HG03280 (cell line): ENCODE data around the gene PRKG1.
"Not testable (repeated sequence)": the region's sequence is repeated elsewhere in the genome, so short reads cannot be mapped to it uniquely, and the experiment has no call there.

Source experiments
- ATAC-seq: cut with Tn5 transposase; IDR thresholded peaks from one replicate; pipeline ENCODE4 v1.9.1; 2021; ENCODE audit warnings: mild to moderate bottlenecking, moderate library complexity; ENCODE audit not compliant: unreplicated experiment

Gene PRKG1

DNA sequence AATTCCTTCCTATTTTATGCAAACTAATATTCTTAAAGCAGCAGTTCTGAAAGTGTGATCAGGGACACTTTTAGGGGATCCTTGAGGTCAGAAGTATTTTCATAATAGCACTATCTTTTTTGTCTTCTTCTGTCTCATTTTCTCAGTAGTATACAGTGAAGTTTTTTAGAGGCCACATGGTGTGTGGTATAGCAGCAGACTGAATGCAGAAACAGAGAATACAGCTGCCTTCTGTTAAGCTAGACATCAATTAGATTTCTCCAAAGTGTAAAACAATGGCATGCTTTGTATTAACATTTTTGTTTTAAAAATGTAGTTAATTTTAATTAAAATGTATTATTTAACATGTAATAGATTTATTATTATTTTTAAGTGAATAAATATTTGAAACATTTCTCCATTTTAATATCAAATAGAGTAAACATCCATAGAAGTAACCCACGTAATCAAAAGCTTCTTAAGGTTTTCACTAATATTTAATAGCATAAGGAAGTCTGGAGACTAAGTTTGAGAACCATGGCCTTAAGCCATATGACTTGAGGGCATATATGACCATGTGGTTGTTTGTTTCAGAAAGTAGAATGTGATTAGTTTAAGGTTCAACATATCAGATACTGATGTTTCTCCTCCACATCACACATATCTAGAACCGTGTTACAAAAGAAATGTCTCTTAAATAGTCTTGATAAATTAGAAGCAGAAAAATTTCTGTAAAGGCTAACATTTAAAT, 94.0 kb downstream of the PRKG1 start:
- ATAC-seq = no peak

DNA sequence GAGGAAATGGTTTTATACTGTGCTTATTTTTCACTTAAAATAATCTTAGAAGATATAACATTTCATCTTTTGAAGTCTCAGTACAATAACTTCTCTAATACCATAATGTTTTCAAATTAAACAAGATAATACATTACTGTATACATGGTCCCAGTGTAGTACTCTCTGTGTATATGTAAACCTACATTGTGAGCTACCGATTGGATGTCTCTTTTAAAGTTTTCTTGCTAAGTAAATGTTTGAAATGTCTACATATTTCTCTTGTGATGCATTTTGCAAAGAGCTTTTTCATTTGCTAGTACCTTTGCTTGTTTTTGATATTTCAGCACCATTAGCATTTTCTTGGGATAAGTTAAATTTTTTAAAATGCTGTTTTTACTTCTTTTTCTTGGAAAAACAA, 94.8 kb downstream of the PRKG1 start:
- ATAC-seq = no peak

DNA sequence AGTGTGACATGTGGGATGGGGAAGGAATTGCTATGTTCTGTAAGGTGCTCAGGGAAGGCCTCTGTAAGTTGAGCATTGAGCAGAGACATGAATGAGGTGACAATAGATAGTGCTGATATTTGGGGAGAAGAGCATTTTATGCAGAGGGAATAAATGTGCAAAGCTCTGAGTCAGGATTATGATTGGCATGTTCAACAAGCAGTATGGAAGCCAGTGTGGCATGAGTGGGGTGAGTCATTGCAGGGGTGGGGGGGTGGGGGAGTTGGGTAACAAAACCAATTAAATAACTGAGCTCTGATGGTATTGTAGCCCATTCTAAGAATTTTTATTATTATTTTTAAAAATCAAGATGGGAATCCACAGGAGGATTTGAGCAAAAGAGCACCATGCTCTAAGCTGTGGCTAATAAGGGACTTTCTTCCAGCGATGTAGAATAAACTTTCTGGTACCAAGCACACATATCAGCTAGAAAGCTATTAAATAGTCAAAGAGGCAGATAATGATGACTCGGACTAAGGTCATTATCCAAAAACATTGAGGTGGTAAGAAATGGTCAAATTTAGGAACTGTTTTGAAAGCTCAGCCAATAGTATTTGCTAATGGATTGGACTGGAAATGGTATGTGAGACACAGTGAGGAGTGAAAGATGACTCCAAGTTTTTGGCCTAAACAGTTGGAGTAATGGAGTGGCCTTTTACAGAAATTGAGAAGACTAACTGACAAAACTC, 96.4 kb downstream of the PRKG1 start:
- no peak for ATAC-seq

DNA sequence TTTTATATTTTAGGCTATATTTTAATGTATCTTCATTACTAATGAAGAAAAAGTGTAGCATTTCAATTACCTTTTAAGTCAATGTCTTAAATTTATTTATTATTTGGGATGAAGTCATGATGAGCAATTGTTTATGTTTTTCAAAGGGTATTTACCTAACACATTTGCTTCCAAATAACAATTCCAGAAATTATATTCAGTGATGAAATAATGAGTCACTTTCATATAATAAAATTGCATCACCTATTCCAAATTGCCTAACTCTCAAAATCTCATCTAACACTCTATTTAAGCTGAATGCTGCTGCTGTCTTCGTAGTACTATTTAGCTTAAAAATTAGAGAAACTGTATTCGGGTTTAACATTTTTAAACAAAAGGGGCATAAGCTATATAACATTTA, 97.7 kb downstream of the PRKG1 start:
- no peak for ATAC-seq

DNA sequence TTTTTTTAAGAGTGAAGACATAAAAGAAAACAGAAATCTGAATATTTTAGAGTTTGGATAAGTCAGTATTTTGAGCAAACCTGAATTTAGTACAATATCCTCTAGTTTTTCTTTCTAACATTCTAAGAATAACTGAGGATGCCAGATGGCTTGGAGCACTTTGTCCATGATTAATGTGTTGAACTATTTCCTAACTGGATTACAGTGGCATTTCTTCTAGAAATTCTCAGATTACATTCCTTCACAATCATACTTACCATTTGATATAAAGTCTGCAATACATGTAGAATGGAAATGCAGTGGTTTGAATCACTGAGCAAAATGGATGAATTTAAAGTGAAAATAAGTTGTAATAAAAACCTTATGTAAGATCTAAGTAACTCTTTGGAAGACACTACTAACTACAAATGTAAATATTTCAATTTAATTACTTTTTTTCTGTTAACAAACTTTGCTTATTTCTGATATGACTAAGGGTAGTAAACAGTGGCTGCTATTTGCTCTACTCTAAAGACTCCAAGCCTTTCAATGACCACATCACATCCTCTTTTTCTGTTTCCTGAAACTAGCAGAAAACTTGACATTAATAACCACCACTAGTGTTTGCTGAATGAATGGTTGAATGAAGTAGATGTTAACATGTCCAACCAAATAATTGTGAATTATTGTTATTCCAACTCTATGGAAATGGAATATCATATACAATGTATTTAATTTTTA, 102.8 kb downstream of the PRKG1 start:
- no peak for ATAC-seq

DNA sequence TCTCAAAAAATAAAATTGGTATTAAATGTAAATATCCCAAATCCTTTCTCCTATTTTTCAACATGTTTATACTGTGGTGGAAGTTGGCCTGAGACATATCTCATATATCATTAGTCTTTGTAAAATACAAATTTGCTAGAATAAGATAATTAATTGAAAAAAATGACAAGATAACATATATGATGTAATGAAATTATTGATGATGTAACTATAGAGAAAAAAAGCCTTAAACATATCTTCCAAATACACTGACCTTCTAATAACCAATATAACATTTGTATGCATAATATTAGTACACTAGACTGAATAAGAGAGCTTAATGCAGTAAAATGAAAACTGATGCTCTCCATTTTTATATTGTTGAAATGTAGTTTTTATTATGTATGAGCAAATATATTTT, 104.3 kb downstream of the PRKG1 start:
- no peak for ATAC-seq

DNA sequence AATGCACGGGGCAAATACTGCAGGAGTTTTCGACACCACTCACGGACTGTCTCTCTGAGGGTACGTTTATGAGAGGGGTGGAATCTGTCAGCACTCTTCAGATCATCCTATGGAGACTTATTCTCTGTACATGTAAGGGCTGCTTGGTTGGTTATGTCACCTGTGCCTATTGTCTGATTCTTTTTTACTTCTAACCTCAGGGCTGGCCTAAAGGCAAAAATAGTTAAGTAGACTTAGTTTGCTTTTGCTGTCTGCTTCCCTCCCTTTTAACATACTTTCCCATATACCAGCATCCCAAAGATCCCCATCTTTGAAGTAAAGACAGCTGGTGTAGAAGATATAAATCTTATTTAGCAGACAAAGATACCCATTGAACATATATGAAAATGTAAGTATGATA, 105.9 kb downstream of the PRKG1 start:
- no peak for ATAC-seq

DNA sequence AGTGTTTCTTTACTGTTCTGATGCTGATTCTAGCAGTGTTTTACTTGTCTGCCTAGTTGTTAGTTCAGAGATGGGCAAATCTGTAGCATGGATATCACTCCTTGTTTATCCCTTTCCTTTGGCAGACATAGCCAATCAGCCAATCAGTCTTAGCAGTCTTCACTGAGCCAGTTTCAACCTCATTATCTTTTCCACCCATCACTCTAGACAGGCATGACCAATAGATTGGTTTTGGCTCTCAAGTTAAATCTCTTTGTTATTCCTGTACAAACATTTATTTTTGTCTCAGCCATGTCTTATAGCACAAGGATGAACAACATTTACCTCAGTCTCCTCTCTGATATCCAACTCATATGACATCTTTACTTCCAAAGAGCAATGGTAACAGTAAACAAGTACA, 109.5 kb downstream of the PRKG1 start:
- ATAC-seq = no peak

DNA sequence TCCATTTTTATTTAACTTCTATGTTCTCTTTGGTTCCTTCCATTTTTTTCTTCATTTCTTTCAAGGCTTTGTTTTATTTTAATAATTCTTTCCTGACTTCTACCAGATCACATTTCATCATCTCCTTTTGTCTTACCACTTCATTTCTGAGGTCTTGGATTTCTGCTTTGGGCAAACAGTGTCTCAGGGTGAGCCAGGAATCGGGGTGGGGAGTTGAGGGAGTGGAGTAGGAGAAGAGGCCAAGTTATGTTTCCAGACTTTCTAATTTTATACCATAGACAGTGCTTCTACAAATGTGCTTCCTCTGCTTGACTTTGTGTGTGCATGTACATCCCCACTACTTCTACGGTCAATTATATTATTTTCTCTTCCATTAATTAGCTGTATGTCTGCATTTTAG, 112.1 kb downstream of the PRKG1 start:
- no peak for ATAC-seq

DNA sequence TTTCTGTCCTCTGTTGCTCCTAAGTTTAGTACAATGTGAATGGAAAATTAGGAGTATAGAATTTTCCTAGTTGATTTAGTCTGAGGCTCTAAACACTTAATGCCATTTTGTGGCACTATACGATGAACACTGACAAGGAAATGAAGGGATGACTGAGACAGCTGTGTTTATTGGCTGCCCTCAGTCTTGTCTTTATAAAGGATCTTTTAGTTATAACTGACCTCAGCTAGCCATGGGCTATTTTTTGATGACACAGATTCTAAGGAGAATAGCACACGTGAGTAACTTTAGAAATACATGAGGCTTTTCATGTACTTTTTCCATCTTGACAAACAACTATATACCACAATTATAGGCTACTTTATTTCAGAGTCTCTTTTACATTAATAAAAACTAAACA, 113.7 kb downstream of the PRKG1 start:
- ATAC-seq = no peak

DNA sequence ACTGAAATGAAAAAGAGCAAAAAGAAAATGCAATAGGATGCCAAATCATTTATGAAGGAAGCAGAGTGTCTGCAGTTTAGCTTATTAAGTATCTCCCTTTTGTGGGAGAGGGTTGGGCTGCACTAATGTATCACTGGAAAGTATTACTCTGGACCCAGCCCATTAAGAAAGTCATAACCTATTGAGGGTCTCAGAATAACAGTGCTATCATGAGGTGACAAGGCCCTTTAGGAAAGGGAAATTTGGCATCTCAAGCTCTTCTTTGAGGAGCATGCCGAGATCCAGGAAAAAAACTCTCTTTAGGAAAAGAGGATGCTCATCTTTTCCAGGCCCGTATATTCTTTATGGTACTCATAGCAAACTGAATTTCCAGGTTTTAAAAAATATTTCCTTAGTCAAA, 114.6 kb downstream of the PRKG1 start:
- no peak for ATAC-seq

DNA sequence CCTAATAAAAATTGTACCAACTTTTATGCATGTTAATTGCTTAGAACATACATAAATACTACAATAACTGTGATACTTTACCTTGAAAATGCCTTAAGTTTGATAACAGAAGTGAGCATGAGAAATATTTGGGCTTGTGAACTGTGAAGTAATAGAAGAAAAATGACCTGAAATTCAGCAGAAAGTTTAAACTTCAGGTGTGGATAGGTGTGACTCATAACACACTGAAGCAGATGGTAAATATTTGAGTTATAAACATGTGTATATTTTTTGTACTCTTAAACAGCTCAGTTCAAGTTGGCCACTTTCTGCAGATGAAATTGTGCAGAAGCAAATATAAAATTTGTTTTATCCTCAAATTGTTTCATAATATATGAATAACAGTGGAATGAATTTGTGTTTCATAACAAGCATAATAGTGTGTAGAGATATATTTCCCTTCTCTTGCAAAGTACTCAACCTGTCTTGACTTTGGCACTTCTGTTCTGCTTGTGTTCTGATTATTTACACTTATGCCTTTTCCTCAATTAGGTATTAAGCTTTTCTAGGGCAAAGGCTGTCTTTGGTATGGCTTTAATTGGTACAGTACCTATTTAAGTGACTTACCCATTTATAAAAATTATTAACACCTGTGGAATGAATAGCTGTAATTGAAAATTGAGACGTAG, 122.4 kb downstream of the PRKG1 start:
- ATAC-seq = no peak

DNA sequence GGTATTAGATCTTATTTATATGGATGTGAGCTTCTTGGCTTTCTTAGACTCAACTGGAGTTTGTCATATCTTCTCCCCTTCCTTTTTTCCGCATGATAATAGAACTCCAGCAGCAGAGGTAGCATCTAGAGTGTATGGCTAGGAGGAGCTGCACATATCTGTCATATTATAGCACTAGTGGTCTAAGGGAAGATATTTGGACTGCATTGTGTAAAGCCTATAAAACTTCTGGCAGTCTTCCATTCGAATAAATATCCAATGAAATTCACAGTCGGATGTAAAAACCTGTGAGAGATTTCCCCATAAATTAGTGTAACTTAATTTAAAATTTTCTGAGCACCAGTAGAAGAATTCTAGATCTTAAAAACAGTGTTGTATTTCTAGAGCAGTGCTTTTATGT, 123.9 kb downstream of the PRKG1 start:
- no peak for ATAC-seq

DNA sequence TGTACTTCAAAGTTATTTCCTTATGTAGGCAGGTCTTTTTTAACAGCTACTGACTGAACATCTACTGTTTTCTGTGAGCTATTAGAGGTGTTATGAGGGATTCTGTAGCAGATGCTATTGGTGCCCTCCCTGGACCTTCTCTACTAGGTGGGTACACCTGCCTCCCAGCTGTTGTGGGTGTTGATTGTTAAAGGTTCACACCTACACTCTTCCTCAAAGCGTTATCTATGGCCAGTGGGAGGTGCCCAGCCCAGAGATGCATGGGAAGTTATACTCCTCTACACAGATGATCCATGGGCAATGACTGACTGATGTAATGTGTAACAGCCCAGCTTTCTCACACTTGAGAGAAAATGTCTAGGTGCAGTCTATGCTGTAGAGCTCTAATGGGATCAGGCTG, 127.7 kb downstream of the PRKG1 start:
- ATAC-seq = no peak

DNA sequence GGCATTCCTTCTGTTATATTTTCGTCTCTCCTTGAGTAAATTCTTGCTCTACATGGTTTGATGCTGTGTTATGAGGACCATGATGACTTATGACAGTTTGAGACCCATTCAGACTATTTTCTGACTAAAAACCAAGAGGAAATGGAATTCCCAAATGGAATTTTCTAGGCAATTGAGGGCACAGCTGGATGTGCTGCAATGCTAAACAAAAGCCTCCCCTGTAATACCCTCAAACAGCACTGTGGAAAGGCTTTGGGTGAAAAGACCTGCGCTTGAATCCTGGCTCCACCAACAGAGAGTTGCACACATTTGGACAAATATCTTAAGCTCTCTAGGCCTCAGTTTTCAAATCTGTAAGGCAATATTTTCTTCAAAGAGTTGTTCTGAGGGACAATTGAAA, 129.1 kb downstream of the PRKG1 start:
- ATAC-seq = no peak

DNA sequence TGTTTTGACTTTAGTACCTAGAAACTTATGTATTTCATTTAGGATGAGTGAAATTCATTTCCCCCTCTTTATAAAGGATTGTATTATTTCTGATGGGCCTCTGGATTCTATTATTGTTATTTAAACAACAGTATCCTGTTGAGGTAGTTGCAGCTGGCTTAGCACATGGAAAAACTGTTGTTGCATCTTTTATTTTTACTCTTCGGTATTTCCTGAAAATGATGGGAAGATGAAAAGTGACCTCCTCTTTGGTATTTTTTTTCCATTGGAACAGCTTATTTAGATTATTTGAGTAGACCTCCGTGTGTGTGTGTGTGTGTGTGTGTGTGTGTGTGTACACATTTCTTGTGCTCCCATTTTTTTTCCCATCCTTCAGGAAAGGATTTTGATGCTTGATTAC, 129.8 kb downstream of the PRKG1 start:
- ATAC-seq = no peak

DNA sequence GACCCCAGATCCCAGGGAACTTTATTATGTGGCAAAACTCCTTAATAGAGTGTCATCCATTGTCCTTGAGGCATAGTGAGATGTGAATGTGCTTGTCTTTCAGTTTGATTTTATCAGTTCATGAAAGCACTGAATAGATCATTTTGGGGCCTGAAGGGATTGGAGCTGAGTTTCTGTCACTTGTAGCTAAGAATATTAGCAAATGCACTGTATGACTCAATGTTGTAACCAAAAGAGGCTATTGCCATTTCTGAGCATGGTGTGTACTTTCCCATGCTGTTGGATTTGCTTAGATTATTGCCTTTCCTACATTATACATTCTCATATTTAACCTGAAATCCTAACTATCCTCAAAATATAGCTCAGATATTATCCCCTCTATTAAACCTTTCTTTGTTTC, 130.4 kb downstream of the PRKG1 start:
- ATAC-seq = no peak

DNA sequence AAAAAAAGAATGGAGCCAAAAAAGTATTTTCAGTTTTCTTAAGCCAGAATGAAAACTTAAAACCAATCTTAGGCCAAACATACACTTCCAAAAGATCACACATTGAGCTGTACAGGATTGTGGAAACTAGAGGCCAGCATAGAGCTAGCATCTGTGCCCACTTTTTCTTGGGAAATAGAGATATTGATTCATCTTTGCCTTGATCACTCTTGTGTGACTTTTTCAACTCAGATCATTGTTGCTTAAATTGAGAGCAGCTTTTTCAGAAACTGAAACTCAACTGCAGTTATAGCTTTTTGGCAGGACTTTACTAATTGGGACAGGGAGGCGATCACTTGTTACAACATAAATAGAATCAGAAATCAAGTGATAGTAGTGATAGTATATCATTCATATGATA, 132.2 kb downstream of the PRKG1 start:
- ATAC-seq = no peak

DNA sequence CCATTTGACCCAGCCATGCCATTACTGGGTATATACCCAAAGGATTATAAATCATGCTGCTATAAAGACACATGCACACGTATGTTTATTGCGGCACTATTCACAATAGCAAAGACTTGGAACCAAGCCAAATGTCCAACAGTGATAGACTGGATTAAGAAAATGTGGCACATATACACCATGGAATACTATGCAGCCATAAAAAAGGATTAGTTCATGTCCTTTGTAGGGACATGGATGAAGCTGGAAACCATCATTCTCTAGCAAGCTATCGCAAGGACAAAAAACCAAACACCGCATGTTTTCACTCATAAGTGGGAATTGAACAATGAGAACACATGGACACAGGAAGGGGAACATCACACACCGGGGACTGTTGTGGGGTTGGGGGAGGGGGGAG, 138.7 kb downstream of the PRKG1 start:
- ATAC-seq = not testable (repeated sequence)

DNA sequence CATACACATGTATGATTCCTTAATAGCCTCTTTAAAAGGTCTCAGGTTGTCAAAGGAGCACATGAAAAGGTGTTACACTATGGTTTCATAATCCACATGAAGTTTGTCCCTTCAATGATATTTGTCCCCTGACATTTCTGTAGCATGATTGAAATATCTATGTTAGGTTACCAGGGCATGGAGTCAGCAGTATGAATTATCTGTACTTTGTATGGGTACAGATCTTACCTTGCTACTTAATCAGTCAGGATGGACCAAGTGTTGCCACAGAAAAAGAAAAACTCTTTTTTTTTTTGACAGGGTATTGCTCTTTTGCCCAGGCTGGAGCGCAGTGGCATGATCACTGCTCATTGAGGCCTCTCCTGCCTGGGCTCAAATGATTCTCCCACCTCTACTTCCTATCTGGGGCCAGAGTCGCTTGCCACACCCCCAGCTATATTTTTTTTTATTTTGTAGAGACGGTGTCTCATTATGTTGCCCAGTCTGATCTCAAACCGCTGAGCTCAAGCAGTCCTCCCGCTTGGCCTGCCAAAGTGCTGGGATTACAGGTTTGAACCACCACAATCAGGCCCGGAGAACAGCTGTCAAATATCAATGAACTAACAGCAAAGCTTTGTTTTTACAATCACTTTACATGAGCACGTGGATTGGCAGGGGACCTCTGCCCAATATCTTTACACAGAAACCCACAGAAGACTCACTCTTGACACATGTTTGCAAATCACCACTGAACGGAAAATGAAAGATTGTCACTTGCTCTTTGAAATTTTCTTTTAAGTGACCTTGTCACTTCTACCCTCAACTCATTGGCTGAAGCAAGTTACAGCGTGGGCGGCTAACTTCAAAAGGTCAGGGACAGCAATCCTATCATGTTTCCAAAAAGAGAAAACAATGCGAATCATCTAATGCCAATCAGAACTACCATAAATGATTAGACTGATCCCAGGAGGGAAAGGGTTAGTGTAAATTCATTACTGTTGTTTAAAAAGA, 140.2 kb downstream of the PRKG1 start:
- no peak for ATAC-seq
